GM13977 (cell line): ENCODE data around the gene FRAS1.

Source experiments
- DNase-seq: peaks from one replicate; pipeline ENCODE4 v3.0.0; 2012; ENCODE audit warnings: low spot score
- CTCF ChIP-seq: IDR thresholded peaks from 2 replicates; pipeline ENCODE4 v1.5.1; 2012; ENCODE audit warnings: mild to moderate bottlenecking, control low read depth; ENCODE audit not compliant: insufficient read depth; ENCODE audit errors: extremely low read depth, missing control alignments
- in situ Hi-C: fragments of 300-500 bp; cut with MboI; formaldehyde crosslinking; loops from one replicate; pipeline ENCODE4 v1.12.0; 2022; ENCODE audit warnings: low sequenced_read_pairs, low pct_unique_long_range_greater_than_20kb, mixed read lengths, inconsistent platforms; ENCODE audit not compliant: unreplicated experiment

Gene FRAS1

GRCh38 chr4:78210694-78211410 lies 153.7 kb downstream of the FRAS1 start:
- TF ChIP-seq CTCF: no peak

GRCh38 chr4:78213218-78213617 lies 156.1 kb downstream of the FRAS1 start:
- no peak for DNase-seq
- no peak for TF ChIP-seq CTCF
- in situ Hi-C loops: no loop called here

More at GRCh38 chr4:78210694-78211410, 153.7 kb downstream of the FRAS1 start:
- in situ Hi-C loops: no loop called here
- no peak for DNase-seq

GRCh38 chr4:78214078-78214477 lies 157.0 kb downstream of the FRAS1 start:
- DNase-seq: no peak
- in situ Hi-C loops: no loop called here
- TF ChIP-seq CTCF: no peak

GRCh38 chr4:78217557-78217956 lies 160.4 kb downstream of the FRAS1 start:
- no peak for TF ChIP-seq CTCF
- no peak for DNase-seq
- in situ Hi-C loops: no loop called here

GRCh38 chr4:78218260-78218659 lies 161.1 kb downstream of the FRAS1 start:
- TF ChIP-seq CTCF: no peak
- DNase-seq: no peak
- in situ Hi-C loops: no loop called here

- DNase-seq: no peak
- in situ Hi-C loops: no loop called here
- no peak for TF ChIP-seq CTCF
These were observed 162.7 kb downstream of the FRAS1 start for GRCh38 chr4:78219825-78220224.
